HFFc6 (cell line): ENCODE results near the gene TNFSF18. TPM values are rescaled to one million over a fixed set of nuclear protein-coding genes. Genes with fewer than 3 reads are reported as not detected.

Experiments used
- DNase-seq: peaks from one replicate; pipeline ENCODE4 v3.0.0-alpha.2; 2018
- H3K27ac Mint-ChIP-seq: 2 replicates; pipeline ENCODE4 v1.8.0; 2020; ENCODE audit warnings: mild to moderate bottlenecking, mixed read lengths
- H3K27me3 Mint-ChIP-seq: 2 replicates; pipeline ENCODE4 v1.8.0; 2021; ENCODE audit warnings: mild to moderate bottlenecking, moderate library complexity, mixed read lengths; ENCODE audit not compliant: insufficient read depth
- H3K36me3 Mint-ChIP-seq: 2 replicates; pipeline ENCODE4 v1.8.0; 2021; ENCODE audit warnings: low read depth, mixed read lengths
- H3K4me1 Mint-ChIP-seq: 2 replicates; pipeline ENCODE4 v1.8.0; 2020; ENCODE audit warnings: low read depth, mixed read lengths
- H3K4me3 Mint-ChIP-seq: 2 replicates; pipeline ENCODE4 v1.8.0; 2020; ENCODE audit warnings: mild to moderate bottlenecking, moderate library complexity, mixed read lengths
- H3K9me3 Mint-ChIP-seq: 2 replicates; pipeline ENCODE4 v1.8.0; 2020; ENCODE audit warnings: mild to moderate bottlenecking, mixed read lengths
- total RNA-seq, 6 experiments: library from RNA; stranded (reverse); fragmentation: NEBNext Ultra II Directional; extraction: Animal tissue kit (Norgen Biotek cat#: 25700); gene quantifications; 2 replicates in 1 of 6; 3 replicates in 5 of 6; pipeline ENCODE4 v1.2.3, GENCODE V29; 2021
- TF ChIP-seq, protein P1 (sequence below): fragments of 200-600 bp; sonication (generic); IDR thresholded peaks from 2 replicates; pipeline ENCODE4 v1.5.0; 2021; ENCODE audit warnings: antibody characterized with exemption, mild to moderate bottlenecking

Gene TNFSF18
- total RNA-seq, 6 experiments from 2014 or later, result 0.09 to 0.17 (median 0.12) TPM; not detected in 1

DNA sequence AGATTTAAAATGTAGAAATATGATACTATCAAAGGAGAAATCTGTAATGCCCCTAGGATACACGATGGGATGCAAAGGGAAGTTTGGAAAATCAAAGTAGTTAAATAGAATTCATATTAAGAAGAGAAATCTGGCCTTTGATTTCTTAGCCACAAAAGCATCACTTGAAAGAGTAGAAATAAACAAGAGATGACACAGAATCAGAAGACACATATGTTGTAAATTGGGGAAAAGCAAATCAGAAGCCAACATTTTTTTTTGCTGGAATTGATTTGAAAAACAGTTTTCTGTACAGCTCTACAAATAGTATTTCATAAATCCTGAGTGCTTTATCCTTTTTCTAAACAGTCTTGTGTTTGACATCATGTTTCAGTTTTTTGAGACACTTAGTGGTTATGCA, 12.4 kb upstream of the TNFSF18 start:
- H3K4me1 Mint-ChIP-seq, result peaks cover 37% of the 10 kb centered on the region
- H3K27ac Mint-ChIP-seq, result no peak overlapping the region
- H3K9me3 Mint-ChIP-seq, result no peaks in the 10 kb centered on the region

DNA sequence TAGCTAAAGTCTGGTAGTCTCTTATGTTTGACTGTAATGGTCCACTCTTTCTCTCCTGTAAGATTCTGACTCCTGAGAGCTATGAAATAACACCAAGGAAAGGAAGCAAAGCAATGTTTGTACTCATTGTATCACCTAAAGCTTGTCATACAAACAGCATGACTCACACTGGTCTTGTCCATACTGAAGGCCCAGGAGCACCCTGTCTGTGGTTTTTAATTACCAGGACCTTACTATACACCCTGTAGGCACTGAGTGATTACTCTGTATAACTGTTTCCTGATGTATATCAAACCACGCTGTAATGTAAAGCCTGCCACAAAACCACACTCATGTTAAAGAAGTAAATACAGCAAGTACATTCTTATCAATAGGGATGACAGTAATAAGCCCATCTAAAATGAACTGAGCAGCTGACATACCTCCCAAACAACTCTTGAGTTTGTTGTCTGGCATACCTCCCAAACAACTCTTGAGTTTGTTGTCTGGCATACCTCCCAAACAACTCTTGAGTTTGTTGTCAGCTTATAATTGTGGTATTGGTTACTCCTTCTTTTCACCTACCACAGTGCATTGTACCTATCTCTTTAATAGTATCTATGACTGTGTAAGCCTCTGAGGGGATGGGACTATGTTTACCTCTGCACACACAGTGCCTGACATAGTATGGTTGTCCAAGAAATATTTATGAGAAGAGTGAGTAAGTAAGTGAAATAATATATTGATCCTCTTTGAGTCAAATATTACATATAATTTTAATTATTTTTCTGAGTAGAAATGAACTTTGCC, 11.6 kb upstream of the TNFSF18 start:
- H3K27ac Mint-ChIP-seq, result peak overlapping the region; percentile 41; the same call in 1 of the 2 replicates
- H3K4me1 Mint-ChIP-seq, result peaks cover 37% of the 10 kb centered on the region
- peaks cover 6% of the 10 kb centered on the region; the same call in 1 of the 2 replicates for H3K36me3 Mint-ChIP-seq
- no peaks in the 10 kb centered on the region; the same call in 1 of the 2 replicates for H3K27me3 Mint-ChIP-seq
- TF ChIP-seq, protein P1, sequence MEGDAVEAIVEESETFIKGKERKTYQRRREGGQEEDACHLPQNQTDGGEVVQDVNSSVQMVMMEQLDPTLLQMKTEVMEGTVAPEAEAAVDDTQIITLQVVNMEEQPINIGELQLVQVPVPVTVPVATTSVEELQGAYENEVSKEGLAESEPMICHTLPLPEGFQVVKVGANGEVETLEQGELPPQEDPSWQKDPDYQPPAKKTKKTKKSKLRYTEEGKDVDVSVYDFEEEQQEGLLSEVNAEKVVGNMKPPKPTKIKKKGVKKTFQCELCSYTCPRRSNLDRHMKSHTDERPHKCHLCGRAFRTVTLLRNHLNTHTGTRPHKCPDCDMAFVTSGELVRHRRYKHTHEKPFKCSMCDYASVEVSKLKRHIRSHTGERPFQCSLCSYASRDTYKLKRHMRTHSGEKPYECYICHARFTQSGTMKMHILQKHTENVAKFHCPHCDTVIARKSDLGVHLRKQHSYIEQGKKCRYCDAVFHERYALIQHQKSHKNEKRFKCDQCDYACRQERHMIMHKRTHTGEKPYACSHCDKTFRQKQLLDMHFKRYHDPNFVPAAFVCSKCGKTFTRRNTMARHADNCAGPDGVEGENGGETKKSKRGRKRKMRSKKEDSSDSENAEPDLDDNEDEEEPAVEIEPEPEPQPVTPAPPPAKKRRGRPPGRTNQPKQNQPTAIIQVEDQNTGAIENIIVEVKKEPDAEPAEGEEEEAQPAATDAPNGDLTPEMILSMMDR, result no peak
- no peak overlapping the region for H3K4me3 Mint-ChIP-seq
- peak; percentile 88 for DNase-seq
- H3K9me3 Mint-ChIP-seq, result no peaks in the 10 kb centered on the region

More for the DNA sequence above, 12.4 kb upstream of the TNFSF18 start:
- DNase-seq, result no peak
- TF ChIP-seq, protein P1, result no peak
- no peaks in the 10 kb centered on the region; the same call in 1 of the 2 replicates for H3K27me3 Mint-ChIP-seq
- peaks cover 6% of the 10 kb centered on the region; the same call in 1 of the 2 replicates for H3K36me3 Mint-ChIP-seq
- H3K4me3 Mint-ChIP-seq, result no peak overlapping the region

DNA sequence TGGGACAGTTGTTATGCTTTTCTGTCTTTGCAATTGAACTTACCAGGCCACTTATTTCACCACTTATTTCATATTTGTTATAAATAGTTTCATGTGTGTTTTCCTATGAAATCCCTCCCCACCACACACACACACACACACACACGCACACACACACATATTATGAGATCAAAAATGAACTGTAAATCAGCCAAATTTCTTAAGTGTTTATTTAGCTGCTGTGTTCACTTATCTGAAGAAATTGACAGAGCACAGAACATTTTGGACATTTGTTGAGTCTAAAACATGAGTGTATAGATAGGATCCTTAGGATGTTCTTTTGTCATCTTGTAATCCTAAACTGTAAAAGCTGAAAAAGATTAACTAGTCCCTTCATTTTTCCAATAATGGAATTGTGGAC, 7.8 kb upstream of the TNFSF18 start:
- Mint-ChIP-seq H3K27ac (no peak overlapping the region), H3K4me1 (peaks cover 24% of the 10 kb centered on the region), H3K27me3 (no peaks in the 10 kb centered on the region), H3K36me3 (no peaks in the 10 kb centered on the region), H3K9me3 (no peaks in the 10 kb centered on the region), H3K4me3 (no peak overlapping the region)
- TF ChIP-seq, protein P1, result no peak
- no peak for DNase-seq

DNA sequence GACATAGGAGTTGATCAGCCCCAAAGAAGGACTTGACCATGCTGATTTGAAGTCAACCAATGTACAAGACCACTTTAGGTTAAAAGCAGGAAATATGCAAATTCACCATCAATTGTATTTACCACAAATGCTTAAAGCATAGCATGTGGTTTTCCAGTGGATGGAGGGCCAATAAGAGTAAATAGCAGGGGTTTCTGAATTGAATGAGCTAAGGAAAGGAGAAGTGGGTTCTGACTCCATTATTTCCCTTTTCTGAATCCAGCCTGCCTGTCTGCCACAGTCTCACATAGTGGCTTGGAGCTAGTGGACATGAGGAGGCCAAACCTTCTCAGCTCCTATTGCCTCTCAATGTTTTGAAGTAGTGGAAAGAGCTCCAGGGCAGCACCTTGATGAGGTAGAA, 7.2 kb upstream of the TNFSF18 start:
- Mint-ChIP-seq H3K27me3 (no peaks in the 10 kb centered on the region), H3K27ac (no peak overlapping the region), H3K9me3 (no peaks in the 10 kb centered on the region), H3K4me1 (peaks cover 18% of the 10 kb centered on the region), H3K4me3 (no peak overlapping the region), H3K36me3 (no peaks in the 10 kb centered on the region)
- DNase-seq, result no peak
- TF ChIP-seq, protein P1, result no peak

DNA sequence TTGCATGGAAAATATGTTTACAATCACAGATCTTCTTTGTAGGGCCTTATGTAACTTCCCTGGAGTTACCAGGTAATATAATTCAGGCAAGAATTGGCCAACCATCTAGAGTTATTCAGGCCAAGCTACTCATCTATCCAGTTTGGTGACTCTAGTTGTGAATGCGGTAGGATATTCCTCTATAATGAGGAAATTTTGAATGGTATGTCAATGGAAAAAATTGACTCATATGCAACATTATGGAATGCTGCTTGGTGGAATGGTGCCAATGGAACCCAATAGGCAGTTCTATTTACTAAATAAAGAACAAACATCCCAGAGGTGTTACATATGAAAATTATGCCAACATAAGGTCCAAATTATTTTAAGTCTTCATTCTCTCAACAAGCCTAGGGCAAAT, 5.6 kb upstream of the TNFSF18 start:
- Mint-ChIP-seq H3K36me3 (no peaks in the 10 kb centered on the region), H3K27me3 (no peaks in the 10 kb centered on the region), H3K27ac (no peak overlapping the region), H3K9me3 (no peaks in the 10 kb centered on the region), H3K4me1 (peaks cover 11% of the 10 kb centered on the region), H3K4me3 (no peak overlapping the region)
- DNase-seq, result no peak
- TF ChIP-seq, protein P1, result no peak
